ENCODE data around the gene PTTG2.

DNA sequence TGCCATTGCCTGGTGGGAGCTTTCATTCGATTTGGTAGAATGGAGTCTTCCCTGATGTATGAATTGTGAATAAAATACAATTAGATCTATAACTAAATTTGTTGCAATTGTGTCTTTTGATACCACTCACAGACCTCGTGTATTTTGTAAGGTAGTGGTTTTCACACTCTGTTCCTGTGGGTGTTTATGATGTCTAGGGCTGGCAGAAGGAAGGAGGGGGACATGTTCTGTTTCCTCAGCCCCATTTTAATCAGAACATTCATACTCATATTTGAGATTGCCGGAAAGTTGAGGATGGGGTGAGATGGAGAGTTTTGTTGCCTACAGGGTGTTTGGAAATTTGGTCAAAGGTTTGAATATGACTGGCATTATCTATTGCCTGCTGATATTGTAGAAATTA is 42.9 kb downstream of the PTTG2 start:
- TF ChIP-seq, protein P1, sequence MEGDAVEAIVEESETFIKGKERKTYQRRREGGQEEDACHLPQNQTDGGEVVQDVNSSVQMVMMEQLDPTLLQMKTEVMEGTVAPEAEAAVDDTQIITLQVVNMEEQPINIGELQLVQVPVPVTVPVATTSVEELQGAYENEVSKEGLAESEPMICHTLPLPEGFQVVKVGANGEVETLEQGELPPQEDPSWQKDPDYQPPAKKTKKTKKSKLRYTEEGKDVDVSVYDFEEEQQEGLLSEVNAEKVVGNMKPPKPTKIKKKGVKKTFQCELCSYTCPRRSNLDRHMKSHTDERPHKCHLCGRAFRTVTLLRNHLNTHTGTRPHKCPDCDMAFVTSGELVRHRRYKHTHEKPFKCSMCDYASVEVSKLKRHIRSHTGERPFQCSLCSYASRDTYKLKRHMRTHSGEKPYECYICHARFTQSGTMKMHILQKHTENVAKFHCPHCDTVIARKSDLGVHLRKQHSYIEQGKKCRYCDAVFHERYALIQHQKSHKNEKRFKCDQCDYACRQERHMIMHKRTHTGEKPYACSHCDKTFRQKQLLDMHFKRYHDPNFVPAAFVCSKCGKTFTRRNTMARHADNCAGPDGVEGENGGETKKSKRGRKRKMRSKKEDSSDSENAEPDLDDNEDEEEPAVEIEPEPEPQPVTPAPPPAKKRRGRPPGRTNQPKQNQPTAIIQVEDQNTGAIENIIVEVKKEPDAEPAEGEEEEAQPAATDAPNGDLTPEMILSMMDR (IDR thresholded peaks at IDR 0.05) = no peak
- TF ChIP-seq POLR2AphosphoS5 (IDR thresholded peaks at IDR 0.05) = no peak
- no peak for TF ChIP-seq EP300 (IDR thresholded peaks at IDR 0.05)
- TF ChIP-seq POLR2A (IDR thresholded peaks at IDR 0.05) = no peak

Measured in gastroesophageal sphincter (tissue), 3 donors.